ENCODE data around the gene BYSL. TPM values are rescaled to one million over a fixed set of nuclear protein-coding genes. Genes with fewer than 3 reads are reported as not detected.
A peak's percentile ranks its signal among the peaks of the same experiment; 100 is the strongest.

The BYSL gene
- total and polyA plus RNA-seq, 9 of the 15 experiments (the other 6 are each of a cell fraction or from before 2014, with no cell fraction given) = 22.2 to 92.3 (median 53.4) TPM

DNA sequence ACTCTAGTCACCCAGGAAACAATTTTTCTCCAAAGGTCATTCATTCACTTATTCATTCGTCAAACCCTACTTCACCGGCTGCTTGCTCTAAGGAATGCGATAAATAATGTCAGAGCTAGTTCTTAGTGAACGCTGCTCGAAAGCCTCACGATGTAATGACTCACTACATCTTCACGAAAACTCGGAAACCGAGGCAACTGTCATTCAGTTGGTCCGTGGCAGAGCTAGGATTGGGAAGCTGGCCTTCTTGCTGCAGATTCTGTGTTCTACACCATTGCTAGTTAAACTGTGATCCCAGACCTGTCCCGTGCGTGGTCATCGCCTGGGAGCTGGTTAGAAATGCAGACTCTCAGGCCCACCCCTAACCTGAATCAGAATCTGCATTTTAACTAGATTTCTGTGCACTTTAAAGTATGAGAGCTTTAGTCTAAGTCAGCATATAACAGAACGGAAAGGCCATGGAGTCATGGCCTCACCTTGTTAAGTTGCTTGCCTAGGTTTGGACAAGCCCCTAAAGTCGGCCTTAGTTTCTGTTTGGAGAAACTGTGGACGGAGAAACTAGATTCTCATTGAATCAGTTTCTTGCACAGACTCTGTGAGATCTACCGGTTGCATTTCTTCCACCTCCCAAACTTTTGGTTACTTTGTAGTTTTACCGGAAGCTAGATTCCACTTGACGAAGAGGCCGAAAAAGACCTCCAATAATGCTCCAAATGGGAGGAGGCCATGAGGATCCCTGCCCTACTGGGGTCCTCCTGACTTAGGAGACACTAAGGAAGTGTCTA, 21.0 kb downstream of the BYSL start (continued):
- TF ChIP-seq NCOA2 (IDR thresholded peaks at IDR 0.05; ENCODE audit: partially characterized antibody in 2 of 2) (no peak), ZNF780A (CRISPR knock-in tag; IDR thresholded peaks at IDR 0.05) (no peak), COPS2 (conservative IDR thresholded peaks at IDR 0.05) (no peak), DPF2 (IDR thresholded peaks at IDR 0.05) (peak; percentile 65), KAT7 (CRISPR knock-in tag; IDR thresholded peaks at IDR 0.05; ENCODE audit: borderline replicate concordance) (peak; percentile 23; the same call in 1 of the 2 replicates), LCOR (CRISPR knock-in tag; IDR thresholded peaks at IDR 0.05) (0 out of 2 replicates have a peak, but pooled peaks have one; percentile 17), RFX7 (CRISPR knock-in tag; IDR thresholded peaks at IDR 0.05) (no peak), POLR3A (IDR thresholded peaks at IDR 0.05; ENCODE audit: borderline replicate concordance, extremely low read depth, insufficient read depth, insufficient read length) (no peak), CREM (IDR thresholded peaks at IDR 0.05; ENCODE audit: low read depth) (no peak), BRD9 (IDR thresholded peaks at IDR 0.05; ENCODE audit: low read depth, partially characterized antibody) (no peak), HDAC1 (IDR thresholded peaks at IDR 0.05) (peak in 1 of 2 experiments; percentile 31; a peak in 1 of 4 replicates), CAMTA2 (CRISPR knock-in tag; conservative IDR thresholded peaks at IDR 0.05) (no peak), RBFOX2 (IDR thresholded peaks at IDR 0.05; ENCODE audit: low read depth, low read length) (no peak), EGR1 (conservative IDR thresholded peaks at IDR 0.05) (0 out of 2 replicates have a peak, but pooled peaks have one; percentile 23), SMARCA4 (IDR thresholded peaks at IDR 0.05) (peak; percentile 42), EP400 (IDR thresholded peaks at IDR 0.05) (peak; percentile 6; the same call in 1 of the 2 replicates)
- TF ChIP-seq, protein P1, sequence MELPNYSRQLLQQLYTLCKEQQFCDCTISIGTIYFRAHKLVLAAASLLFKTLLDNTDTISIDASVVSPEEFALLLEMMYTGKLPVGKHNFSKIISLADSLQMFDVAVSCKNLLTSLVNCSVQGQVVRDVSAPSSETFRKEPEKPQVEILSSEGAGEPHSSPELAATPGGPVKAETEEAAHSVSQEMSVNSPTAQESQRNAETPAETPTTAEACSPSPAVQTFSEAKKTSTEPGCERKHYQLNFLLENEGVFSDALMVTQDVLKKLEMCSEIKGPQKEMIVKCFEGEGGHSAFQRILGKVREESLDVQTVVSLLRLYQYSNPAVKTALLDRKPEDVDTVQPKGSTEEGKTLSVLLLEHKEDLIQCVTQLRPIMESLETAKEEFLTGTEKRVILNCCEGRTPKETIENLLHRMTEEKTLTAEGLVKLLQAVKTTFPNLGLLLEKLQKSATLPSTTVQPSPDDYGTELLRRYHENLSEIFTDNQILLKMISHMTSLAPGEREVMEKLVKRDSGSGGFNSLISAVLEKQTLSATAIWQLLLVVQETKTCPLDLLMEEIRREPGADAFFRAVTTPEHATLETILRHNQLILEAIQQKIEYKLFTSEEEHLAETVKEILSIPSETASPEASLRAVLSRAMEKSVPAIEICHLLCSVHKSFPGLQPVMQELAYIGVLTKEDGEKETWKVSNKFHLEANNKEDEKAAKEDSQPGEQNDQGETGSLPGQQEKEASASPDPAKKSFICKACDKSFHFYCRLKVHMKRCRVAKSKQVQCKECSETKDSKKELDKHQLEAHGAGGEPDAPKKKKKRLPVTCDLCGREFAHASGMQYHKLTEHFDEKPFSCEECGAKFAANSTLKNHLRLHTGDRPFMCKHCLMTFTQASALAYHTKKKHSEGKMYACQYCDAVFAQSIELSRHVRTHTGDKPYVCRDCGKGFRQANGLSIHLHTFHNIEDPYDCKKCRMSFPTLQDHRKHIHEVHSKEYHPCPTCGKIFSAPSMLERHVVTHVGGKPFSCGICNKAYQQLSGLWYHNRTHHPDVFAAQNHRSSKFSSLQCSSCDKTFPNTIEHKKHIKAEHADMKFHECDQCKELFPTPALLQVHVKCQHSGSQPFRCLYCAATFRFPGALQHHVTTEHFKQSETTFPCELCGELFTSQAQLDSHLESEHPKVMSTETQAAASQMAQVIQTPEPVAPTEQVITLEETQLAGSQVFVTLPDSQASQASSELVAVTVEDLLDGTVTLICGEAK (IDR thresholded peaks at IDR 0.05) = peak; percentile 50; the same call in 1 of the 2 replicates
- TF ChIP-seq, protein P1 (CRISPR knock-in tag; IDR thresholded peaks at IDR 0.05) = no peak
- TF ChIP-seq, protein P2, sequence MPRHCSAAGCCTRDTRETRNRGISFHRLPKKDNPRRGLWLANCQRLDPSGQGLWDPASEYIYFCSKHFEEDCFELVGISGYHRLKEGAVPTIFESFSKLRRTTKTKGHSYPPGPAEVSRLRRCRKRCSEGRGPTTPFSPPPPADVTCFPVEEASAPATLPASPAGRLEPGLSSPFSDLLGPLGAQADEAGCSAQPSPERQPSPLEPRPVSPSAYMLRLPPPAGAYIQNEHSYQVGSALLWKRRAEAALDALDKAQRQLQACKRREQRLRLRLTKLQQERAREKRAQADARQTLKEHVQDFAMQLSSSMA (CRISPR knock-in tag; IDR thresholded peaks at IDR 0.05) = 0 out of 2 replicates have a peak, but pooled peaks have one; percentile 63
- TF ChIP-seq, protein P3, sequence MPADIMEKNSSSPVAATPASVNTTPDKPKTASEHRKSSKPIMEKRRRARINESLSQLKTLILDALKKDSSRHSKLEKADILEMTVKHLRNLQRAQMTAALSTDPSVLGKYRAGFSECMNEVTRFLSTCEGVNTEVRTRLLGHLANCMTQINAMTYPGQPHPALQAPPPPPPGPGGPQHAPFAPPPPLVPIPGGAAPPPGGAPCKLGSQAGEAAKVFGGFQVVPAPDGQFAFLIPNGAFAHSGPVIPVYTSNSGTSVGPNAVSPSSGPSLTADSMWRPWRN (IDR thresholded peaks at IDR 0.05; ENCODE audit: low read depth) = no peak
